Subcutaneous adipose tissue (tissue), 4 donors: ENCODE results near the gene CDK16. TPM values are rescaled to one million over a fixed set of nuclear protein-coding genes. Genes with fewer than 3 reads are reported as not detected.

Source experiments
- CTCF ChIP-seq: fragments of 450-650 bp; IDR thresholded peaks from one replicate; pipeline ENCODE4 v1.5.1; 2016; ENCODE audit warnings: low read depth, mild to moderate bottlenecking, control low read depth, antibody characterized with exemption, moderate library complexity
- total RNA-seq, 4 donors: library from RNA; depleted of rRNA; stranded (reverse); fragments of >200 nt; gene quantifications; one replicate each; pipeline ENCODE4 v1.1.0, GENCODE V29; 2016

CDK16 gene
- total RNA-seq, 4 donors from 2014 or later: 57.0 to 176 (median 62.6) TPM

GRCh38 chrX:47272013-47272408, 53.5 kb downstream of the CDK16 start:
- TF ChIP-seq CTCF: no peak

GRCh38 chrX:47273011-47273730, 54.7 kb downstream of the CDK16 start:
- TF ChIP-seq CTCF: no peak

GRCh38 chrX:47278691-47279090, 60.2 kb downstream of the CDK16 start:
- no peak for TF ChIP-seq CTCF

Other genes starting within 250 kb of the CDK16 start
- gene RGN, start 140.2 kb upstream of the CDK16 start, total RNA-seq: 1 to 10 TPM; 2.0 to 6.4 (median 4.0) TPM
- gene NDUFB11, start 74.0 kb upstream of the CDK16 start, total RNA-seq: 10 to 100 TPM; 44.5 to 60.2 (median 52.5) TPM
- gene RBM10, start 73.5 kb upstream of the CDK16 start, total RNA-seq: 10 to 100 TPM; 15.8 to 22.9 (median 19.6) TPM
- gene UBA1, start 24.9 kb upstream of the CDK16 start, total RNA-seq: 100 to 1,000 TPM; 106 to 137 (median 119) TPM
- 10 to 100 TPM; 23.8 to 47.8 (median 28.1) TPM for gene USP11, start 14.3 kb downstream of the CDK16 start, total RNA-seq
- gene ZNF157, start 151.9 kb downstream of the CDK16 start, total RNA-seq: not detected